Endothelial cell of umbilical vein (primary cell): ENCODE results near the gene MANBA.
A peak's percentile ranks its signal among the peaks of the same experiment; 100 is the strongest.

ENCODE experiments used
- EZH2 ChIP-seq: IDR thresholded peaks from 2 replicates; pipeline ENCODE4 v1.6.1; 2012; ENCODE audit warnings: borderline replicate concordance, low read depth, mild to moderate bottlenecking, moderate library complexity, low read length, inconsistent platforms; ENCODE audit not compliant: severe bottlenecking
- GATA2 ChIP-seq: IDR thresholded peaks from 2 replicates; pipeline ENCODE4 v1.7.0; 2011; ENCODE audit warnings: low read depth, mild to moderate bottlenecking, moderate library complexity, mixed read lengths, low read length; ENCODE audit not compliant: insufficient read length, insufficient read depth
- JUN ChIP-seq: IDR thresholded peaks from 2 replicates; pipeline ENCODE4 v1.6.1; 2011; ENCODE audit warnings: borderline replicate concordance, low read depth; ENCODE audit not compliant: insufficient read length, insufficient read depth
- MAX ChIP-seq: IDR thresholded peaks from 2 replicates; pipeline ENCODE4 v1.6.1; 2011; ENCODE audit not compliant: insufficient read depth, insufficient read length
- POLR2A ChIP-seq: IDR thresholded peaks from 2 replicates; pipeline ENCODE4 v1.6.1; 2012; ENCODE audit warnings: low read depth, mild to moderate bottlenecking, control low read depth, low read length
- POLR2AphosphoS5 ChIP-seq: IDR thresholded peaks from 2 replicates; pipeline ENCODE4 v1.6.1; 2012; ENCODE audit warnings: low read depth, mild to moderate bottlenecking, control low read depth, low read length, moderate library complexity; ENCODE audit not compliant: insufficient read depth
- TF ChIP-seq, protein P1 (sequence below), 2 donors: IDR thresholded peaks; 1 replicate in 1 of 2; 2 replicates in 1 of 2; pipeline ENCODE4 v1.5.1; 2011; ENCODE audit warnings: low read length in 2 of 2, mild to moderate bottlenecking in 2 of 2, moderate library complexity in 2 of 2, control low read depth in 1 of 2, inconsistent platforms in 1 of 2, low read depth in 1 of 2; ENCODE audit not compliant: insufficient read depth in 1 of 2; ENCODE audit errors: extremely low read depth in 1 of 2

GRCh38 chr4:102620697-102621497 is 139.9 kb downstream of the MANBA start:
- TF ChIP-seq POLR2A = no peak
- TF ChIP-seq POLR2AphosphoS5 = no peak
- TF ChIP-seq, protein P1, sequence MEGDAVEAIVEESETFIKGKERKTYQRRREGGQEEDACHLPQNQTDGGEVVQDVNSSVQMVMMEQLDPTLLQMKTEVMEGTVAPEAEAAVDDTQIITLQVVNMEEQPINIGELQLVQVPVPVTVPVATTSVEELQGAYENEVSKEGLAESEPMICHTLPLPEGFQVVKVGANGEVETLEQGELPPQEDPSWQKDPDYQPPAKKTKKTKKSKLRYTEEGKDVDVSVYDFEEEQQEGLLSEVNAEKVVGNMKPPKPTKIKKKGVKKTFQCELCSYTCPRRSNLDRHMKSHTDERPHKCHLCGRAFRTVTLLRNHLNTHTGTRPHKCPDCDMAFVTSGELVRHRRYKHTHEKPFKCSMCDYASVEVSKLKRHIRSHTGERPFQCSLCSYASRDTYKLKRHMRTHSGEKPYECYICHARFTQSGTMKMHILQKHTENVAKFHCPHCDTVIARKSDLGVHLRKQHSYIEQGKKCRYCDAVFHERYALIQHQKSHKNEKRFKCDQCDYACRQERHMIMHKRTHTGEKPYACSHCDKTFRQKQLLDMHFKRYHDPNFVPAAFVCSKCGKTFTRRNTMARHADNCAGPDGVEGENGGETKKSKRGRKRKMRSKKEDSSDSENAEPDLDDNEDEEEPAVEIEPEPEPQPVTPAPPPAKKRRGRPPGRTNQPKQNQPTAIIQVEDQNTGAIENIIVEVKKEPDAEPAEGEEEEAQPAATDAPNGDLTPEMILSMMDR (IDR thresholded peaks at IDR 0.05; ENCODE audit: extremely low read depth in 1 of 2, insufficient read depth in 1 of 2, low read depth in 1 of 2, low read length in 2 of 2) = peak; percentile 34 to 36
- no peak for TF ChIP-seq MAX
- no peak for TF ChIP-seq GATA2
- no peak for TF ChIP-seq EZH2
- no peak for TF ChIP-seq JUN
